Measurements from ENCODE around the gene TEX54. TPM values are rescaled to one million over a fixed set of nuclear protein-coding genes. Genes with fewer than 3 reads are reported as not detected.

Gene TEX54
- total and polyA plus RNA-seq, 8 donors: 0.65 TPM; not detected in 7

GRCh38 chr11:62823677-62824076 is 9.0 kb downstream of the TEX54 start:
- DNase-seq (no peak), FAIRE-seq (no peak), ATAC-seq (no peak)
- Histone ChIP-seq H3K27ac (no peak overlapping the region), H3K9me3 (no peaks in the 10 kb centered on the region), H3K36me3 (peaks cover 0 to 84% (median 55%) of the 10 kb centered on the region in 3 donors), H3K27me3 (no peaks in the 10 kb centered on the region), H3K4me3 (no peak overlapping the region), H3K4me1 (no peaks in the 10 kb centered on the region)
- intact Hi-C loops (cut with DNase I): no loop called here
- 91 to 98% methylated on average over 3 of the region's 3 CpGs for WGBS, 2 donors
- TF ChIP-seq CTCF (IDR thresholded peaks at IDR 0.05): no peak

DNA sequence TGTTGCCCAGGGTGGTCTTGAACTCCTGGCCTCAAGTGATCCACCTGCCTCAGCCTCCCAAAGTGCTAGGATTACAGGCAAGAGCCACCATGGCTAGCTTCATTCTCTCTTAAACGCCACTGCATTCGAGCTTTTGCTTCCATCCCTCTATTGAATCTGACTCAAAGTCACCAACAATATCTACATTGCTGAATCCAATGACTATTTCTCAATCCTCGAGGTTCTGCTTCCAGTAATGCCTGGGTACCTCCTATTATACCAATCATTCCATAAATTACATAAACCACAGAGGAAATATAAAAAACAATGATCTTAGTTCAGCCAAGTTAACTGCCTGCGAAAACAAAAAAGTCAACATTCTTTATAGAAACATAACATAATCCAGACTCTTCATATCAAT is 15.5 kb downstream of the TEX54 start:
- H3K36me3 ChIP-seq: peaks cover 4 to 51% (median 23%) of the 10 kb centered on the region in 3 donors
- no peak overlapping the region for H3K27ac ChIP-seq

DNA sequence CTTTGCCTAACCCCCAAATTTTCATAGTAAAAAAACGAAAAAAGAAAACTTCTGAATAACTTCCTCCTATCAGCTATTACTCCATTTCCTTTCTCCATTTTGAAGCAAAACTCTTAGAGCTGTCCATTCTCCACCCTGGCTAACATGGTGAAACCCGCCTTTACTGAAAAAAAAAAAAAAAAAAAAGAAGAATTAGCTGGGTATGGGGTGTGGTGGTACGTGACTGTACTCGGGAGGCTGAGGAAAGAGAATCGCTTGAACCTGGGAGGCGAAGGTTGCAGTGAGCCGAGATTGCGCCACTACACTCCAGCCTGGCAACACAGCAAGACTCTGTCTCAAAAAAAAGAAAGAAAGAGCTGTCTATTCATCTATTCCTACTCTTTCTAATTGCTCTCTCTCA is 16.1 kb downstream of the TEX54 start:
- no peak for FAIRE-seq
- TF ChIP-seq CTCF (IDR thresholded peaks at IDR 0.05): no peak
- intact Hi-C loops (cut with DNase I): no loop called here
- WGBS, 2 donors: 87 to 92% methylated on average over 8 of the region's 8 CpGs
- Histone ChIP-seq H3K27ac (peak overlapping the region in 1 of 4 donors; percentile 33), H3K4me3 (no peak overlapping the region), H3K36me3 (peaks cover 4 to 45% (median 19%) of the 10 kb centered on the region in 3 donors), H3K27me3 (no peaks in the 10 kb centered on the region), H3K9me3 (no peaks in the 10 kb centered on the region), H3K4me1 (no peaks in the 10 kb centered on the region)
- DNase-seq: peak in 1 of 6 donors; percentile 6
- ATAC-seq: no peak

More for the DNA sequence above, 15.5 kb downstream of the TEX54 start:
- intact Hi-C loops (cut with DNase I): no loop called here
- 90% methylated on average over 4 of the region's 4 CpGs for WGBS, 2 donors
- Histone ChIP-seq H3K27me3 (no peaks in the 10 kb centered on the region), H3K4me3 (no peak overlapping the region), H3K4me1 (no peaks in the 10 kb centered on the region), H3K9me3 (no peaks in the 10 kb centered on the region)
- DNase-seq: no peak
- FAIRE-seq: no peak
- ATAC-seq: no peak
- TF ChIP-seq CTCF (IDR thresholded peaks at IDR 0.05): no peak

DNA sequence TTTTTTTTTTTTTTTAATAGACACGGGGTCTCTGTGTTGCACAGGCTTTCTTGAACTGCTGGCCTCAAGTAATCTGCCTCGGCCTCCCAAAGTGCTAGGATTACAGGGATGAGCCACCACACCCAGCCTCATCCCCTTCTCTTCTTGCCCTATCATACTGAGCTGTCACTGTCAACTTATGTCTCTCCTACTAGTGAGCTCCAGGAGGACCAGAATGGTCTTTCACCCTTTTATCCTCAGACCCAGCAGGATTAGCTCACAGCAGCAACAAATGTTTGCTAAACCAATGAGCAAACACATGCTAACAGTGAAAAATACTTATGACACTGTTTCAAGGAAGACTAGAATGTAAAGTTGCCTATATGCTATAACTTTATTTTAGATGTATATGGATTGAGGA is 21.0 kb downstream of the TEX54 start:
- no peak for TF ChIP-seq CTCF (IDR thresholded peaks at IDR 0.05)
- H3K27me3 ChIP-seq: no peaks in the 10 kb centered on the region
- DNase-seq (no peak), ATAC-seq (no peak), FAIRE-seq (no peak)
- H3K27ac ChIP-seq: no peak overlapping the region
- WGBS, 2 donors: 82 to 91% methylated on average over 2 of the region's 2 CpGs
- no peaks in the 10 kb centered on the region for H3K9me3 ChIP-seq
- H3K36me3 ChIP-seq: peaks cover 0 to 8% (median 5%) of the 10 kb centered on the region in 3 donors
- no peak overlapping the region for H3K4me3 ChIP-seq
- no peaks in the 10 kb centered on the region for H3K4me1 ChIP-seq
- intact Hi-C loops (cut with DNase I): no loop called here

GRCh38 chr11:62810748-62811147 is 21.9 kb downstream of the TEX54 start:
- intact Hi-C loops (cut with DNase I): no loop called here
- Histone ChIP-seq H3K4me3 (no peak overlapping the region), H3K27ac (no peak overlapping the region), H3K27me3 (no peaks in the 10 kb centered on the region), H3K9me3 (no peaks in the 10 kb centered on the region), H3K4me1 (peaks cover 0 to 5% (median 0%) of the 10 kb centered on the region in 3 donors), H3K36me3 (peaks cover 0 to 2% (median under 1%) of the 10 kb centered on the region in 3 donors)
- DNase-seq: no peak
- no peak for FAIRE-seq
- ATAC-seq: no peak
- 39 to 48% methylated on average over 1 of the region's 1 CpG for WGBS, 2 donors
- TF ChIP-seq CTCF (IDR thresholded peaks at IDR 0.05): no peak
